ENCODE results near the gene TMUB1. TPM values are rescaled to one million over a fixed set of nuclear protein-coding genes. Genes with fewer than 3 reads are reported as not detected.

Gene TMUB1
- total and polyA plus RNA-seq, 2 donors (not counting 3 experiments of a cell fraction or from before 2014, with no cell fraction given): 41.3 to 45.3 TPM

DNA sequence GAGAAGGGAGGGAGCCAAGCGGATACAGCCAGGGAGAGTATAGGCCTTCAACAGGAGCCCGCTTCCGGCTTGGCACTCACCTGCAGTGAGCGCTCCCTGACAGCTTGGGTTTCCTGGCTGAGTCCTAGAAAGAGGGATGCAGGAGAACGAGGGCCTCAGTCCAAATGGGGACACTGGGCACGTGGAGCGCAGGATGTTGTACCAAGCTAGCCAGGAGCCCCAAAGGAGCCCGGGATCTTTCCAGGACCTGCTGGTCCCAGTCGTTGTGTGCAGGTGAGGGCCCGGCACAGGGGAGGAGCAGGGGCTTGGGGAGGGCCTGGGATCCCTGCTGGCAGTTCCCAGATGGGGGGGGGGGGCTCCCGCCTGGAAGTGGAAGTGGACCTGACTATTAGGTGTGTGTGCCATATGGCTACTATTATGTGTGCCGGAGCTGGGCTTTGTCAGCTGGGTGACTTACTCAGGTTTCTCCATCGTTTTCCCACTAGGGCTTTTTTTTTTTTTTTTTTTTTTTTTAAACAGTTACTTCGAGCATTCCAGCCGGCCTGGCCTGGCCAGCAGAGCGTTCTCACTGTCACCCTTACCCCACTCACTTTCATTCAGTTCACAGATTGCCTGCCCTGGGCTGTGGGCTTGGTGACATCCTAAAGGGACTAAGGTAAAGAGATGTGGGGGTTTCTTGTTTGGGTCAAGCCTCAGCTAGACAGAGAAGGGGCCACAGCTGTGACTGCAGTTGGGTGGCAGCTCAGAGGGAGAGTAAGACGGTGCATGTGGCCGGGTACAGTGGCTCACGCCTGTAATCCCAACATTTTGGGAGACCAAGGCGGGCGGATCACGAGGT is 6.8 kb upstream of the TMUB1 start:
- Histone ChIP-seq H3K4me3 (replicated peaks in 1 of 3; ENCODE audit: insufficient read depth in 1 of 3, low read depth in 1 of 3, low read length in 3 of 3) (peak overlapping the region in 1 of 3 experiments; percentile 82), H3K9me1 (replicated peaks; ENCODE audit: control insufficient read depth, extremely low read depth, insufficient read depth, low read length) (no peaks in the 10 kb centered on the region), H4K20me1 (replicated peaks; ENCODE audit: control insufficient read depth, extremely low read depth, insufficient read depth, low read length) (no peaks in the 10 kb centered on the region), H3K9me3 (replicated peaks; ENCODE audit: control insufficient read depth, insufficient read depth, low read length) (no peaks in the 10 kb centered on the region), H3K9ac (replicated peaks; ENCODE audit: extremely low read depth, insufficient read depth, low read length) (peak overlapping the region; percentile 78), H3K27ac (ENCODE audit: insufficient read depth, low read depth, low read length) (peak overlapping the region; percentile 98), H3K4me2 (ENCODE audit: insufficient read depth, low read length) (peak overlapping the region; percentile 94), H2AFZ (ENCODE audit: low read depth, low read length) (no peak overlapping the region), H3K36me3 (ENCODE audit: control insufficient read depth in 2 of 2, extremely low read depth in 1 of 2, insufficient read depth in 2 of 2, low read length in 2 of 2) (peaks cover 0 to 8% of the 10 kb centered on the region in 2 experiments), H3K4me1 (ENCODE audit: control insufficient read depth, extremely low read depth, insufficient read depth, low read length) (peaks cover 52% of the 10 kb centered on the region), H3K27me3 (ENCODE audit: control insufficient read depth in 2 of 2, insufficient read depth in 2 of 2, low read length in 2 of 2) (no peaks in the 10 kb centered on the region), H3K79me2 (ENCODE audit: control insufficient read depth, insufficient read depth, low read length) (peaks cover 78% of the 10 kb centered on the region)
- DNase-seq (ENCODE audit: low read depth, low spot score): peak; percentile 24
- BruUV-seq (replicated peaks): no TSS peak
- TF ChIP-seq EZH2 (IDR thresholded peaks at IDR 0.05; ENCODE audit: borderline replicate concordance, low read depth, low read length, severe bottlenecking): no peak
- TF ChIP-seq JUN (IDR thresholded peaks at IDR 0.05; ENCODE audit: borderline replicate concordance, insufficient read depth, insufficient read length, low read depth): no peak
- ChIA-PET POLR2A (interaction anchor here (0.6 to 1.0 kb wide), 2 partner anchors 21 to 54 kb away, joined by 3 to 12 read pairs; no protein-coding TSS in a partner anchor), CTCF (interaction anchor here (0.7 to 4.5 kb wide), 9 partner anchors 14 to 127 kb away, joined by 3 to 29 read pairs (median 4); no protein-coding TSS in a partner anchor)
- intact Hi-C loops (cut with micrococcal nuclease): loop anchor here (1.0 to 2.0 kb wide), 5 partner anchors 10 to 62 kb away; partner anchors contain the start of genes ABCB8 and FASTK
- dilution Hi-C loops (cut with MboI; ENCODE audit: extremely low pct_ligation_motif_present, low sequenced_read_pairs): no loop called here
- no peak for FAIRE-seq

DNA sequence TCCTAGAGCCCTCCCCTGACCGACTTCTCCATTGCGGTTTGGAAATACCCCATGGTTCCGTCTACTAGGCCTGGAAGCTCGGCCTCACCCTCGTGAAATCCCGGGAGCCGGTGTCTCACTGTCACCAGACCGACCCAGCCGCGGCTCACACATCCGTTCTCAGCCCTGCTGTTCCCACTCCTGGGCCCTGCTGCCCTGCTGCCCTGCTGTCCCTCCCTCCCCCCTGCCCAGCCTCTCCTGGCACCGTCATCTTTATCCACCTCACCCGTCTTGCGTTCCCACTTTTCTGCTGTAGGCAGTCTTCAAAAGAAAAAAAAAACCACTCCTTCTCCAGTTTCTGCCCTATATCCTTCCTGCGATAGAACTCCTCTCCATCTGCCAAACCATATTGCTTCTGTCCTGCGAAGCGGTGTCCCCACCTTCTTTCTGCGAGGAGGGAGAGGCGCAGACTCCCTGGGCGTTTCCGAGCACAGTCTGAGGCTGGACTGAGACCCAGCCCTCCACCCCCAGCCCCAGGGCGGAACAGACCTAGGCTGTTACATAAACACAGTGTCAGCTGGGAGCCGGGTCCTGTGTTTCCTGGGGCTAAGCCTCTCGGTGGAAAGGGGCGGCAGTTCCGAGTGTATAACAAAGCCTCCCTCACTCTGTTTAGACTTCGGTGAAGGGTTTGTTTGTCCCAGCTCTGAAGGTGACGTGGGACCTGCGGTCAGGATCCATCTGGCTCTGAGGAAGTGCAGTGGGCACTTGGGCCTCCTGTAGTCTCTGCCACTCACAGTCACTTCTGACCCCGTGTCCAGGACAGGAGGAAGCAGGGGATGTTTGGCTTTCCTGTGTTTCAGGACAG is 5.8 kb upstream of the TMUB1 start:
- ChIA-PET POLR2A (interaction anchor here (1.0 kb wide), 1 partner anchor 22 kb away, joined by 3 read pairs; no protein-coding TSS in a partner anchor), CTCF (interaction anchor here (1.0 to 4.5 kb wide), 9 partner anchors 15 to 126 kb away, joined by 3 to 29 read pairs (median 5); partner anchors contain the start of gene ABCB8)
- no peaks in the 10 kb centered on the region for H4K20me1 ChIP-seq (replicated peaks; ENCODE audit: control insufficient read depth, extremely low read depth, insufficient read depth, low read length)
- H3K9me3 ChIP-seq (replicated peaks; ENCODE audit: control insufficient read depth, insufficient read depth, low read length): no peaks in the 10 kb centered on the region
- dilution Hi-C loops (cut with MboI; ENCODE audit: extremely low pct_ligation_motif_present, low sequenced_read_pairs): no loop called here
- peaks cover 47% of the 10 kb centered on the region for H3K4me1 ChIP-seq (ENCODE audit: control insufficient read depth, extremely low read depth, insufficient read depth, low read length)
- H3K9me1 ChIP-seq (replicated peaks; ENCODE audit: control insufficient read depth, extremely low read depth, insufficient read depth, low read length): no peaks in the 10 kb centered on the region
- TF ChIP-seq FOS (IDR thresholded peaks at IDR 0.05; ENCODE audit: borderline replicate concordance, insufficient read depth, low read length) (peak; percentile 55), POLR2AphosphoS5 (IDR thresholded peaks at IDR 0.05; ENCODE audit: insufficient read depth, low read depth, low read length) (peak; percentile 89), MYC (IDR thresholded peaks at IDR 0.05; ENCODE audit: low read depth, low read length) (no peak), EZH2 (IDR thresholded peaks at IDR 0.05; ENCODE audit: borderline replicate concordance, low read depth, low read length, severe bottlenecking) (no peak), JUN (IDR thresholded peaks at IDR 0.05; ENCODE audit: borderline replicate concordance, insufficient read depth, insufficient read length, low read depth) (peak; percentile 54), POLR2A (IDR thresholded peaks at IDR 0.05; ENCODE audit: low read depth, low read length) (no peak)
- TF ChIP-seq, protein P1, sequence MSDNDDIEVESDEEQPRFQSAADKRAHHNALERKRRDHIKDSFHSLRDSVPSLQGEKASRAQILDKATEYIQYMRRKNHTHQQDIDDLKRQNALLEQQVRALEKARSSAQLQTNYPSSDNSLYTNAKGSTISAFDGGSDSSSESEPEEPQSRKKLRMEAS (IDR thresholded peaks at IDR 0.05; ENCODE audit: insufficient read depth, insufficient read length): no peak
- H3K36me3 ChIP-seq (ENCODE audit: control insufficient read depth in 2 of 2, extremely low read depth in 1 of 2, insufficient read depth in 2 of 2, low read length in 2 of 2): peaks cover 0 to 7% of the 10 kb centered on the region in 2 experiments
- intact Hi-C loops (cut with micrococcal nuclease): loop anchor here (1.0 to 2.0 kb wide), 5 partner anchors 9 to 61 kb away; partner anchors contain the start of genes ABCB8 and FASTK
- peak overlapping the region; percentile 81 to 96 (median 82) for H3K4me3 ChIP-seq (replicated peaks in 1 of 3; ENCODE audit: insufficient read depth in 1 of 3, low read depth in 1 of 3, low read length in 3 of 3)
- H3K4me2 ChIP-seq (ENCODE audit: insufficient read depth, low read length): peak overlapping the region; percentile 94
- H3K9ac ChIP-seq (replicated peaks; ENCODE audit: extremely low read depth, insufficient read depth, low read length): peak overlapping the region; percentile 78
- DNase-seq (ENCODE audit: low read depth, low spot score) (peak; percentile 95), FAIRE-seq (peak; percentile 97)
- BruUV-seq (replicated peaks): no TSS peak
- no peaks in the 10 kb centered on the region for H3K27me3 ChIP-seq (ENCODE audit: control insufficient read depth in 2 of 2, insufficient read depth in 2 of 2, low read length in 2 of 2)
- H3K79me2 ChIP-seq (ENCODE audit: control insufficient read depth, insufficient read depth, low read length): peaks cover 67% of the 10 kb centered on the region
- no peak overlapping the region for H2AFZ ChIP-seq (ENCODE audit: low read depth, low read length)
- peak overlapping the region; percentile 98 for H3K27ac ChIP-seq (ENCODE audit: insufficient read depth, low read depth, low read length)

Data from endothelial cell of umbilical vein (primary cell).